ENCODE data around the gene RASGRF2. TPM values are rescaled to one million over a fixed set of nuclear protein-coding genes. Genes with fewer than 3 reads are reported as not detected.
"Not testable (repeated sequence)": the region's sequence is repeated elsewhere in the genome, so short reads cannot be mapped to it uniquely, and the experiment has no call there.

RASGRF2 gene
- total RNA-seq, 1 donor from 2014 or later, result not detected

- no peak for DNase-seq (ENCODE audit: low read depth)
These were observed 304.9 kb downstream of the RASGRF2 start for GRCh38 chr5:81265101-81265500.

GRCh38 chr5:81268521-81269196, 308.5 kb downstream of the RASGRF2 start:
- DNase-seq (ENCODE audit: low read depth), result peak; percentile 61

- no peak for DNase-seq (ENCODE audit: low read depth)
These were observed 309.7 kb downstream of the RASGRF2 start for GRCh38 chr5:81269751-81270393.

- DNase-seq (ENCODE audit: low read depth), result not testable (repeated sequence)
These were observed 310.3 kb downstream of the RASGRF2 start for GRCh38 chr5:81270394-81271027.
